Caco-2 (cell line): Measurements from ENCODE around the gene TMED4. TPM values are rescaled to one million over a fixed set of nuclear protein-coding genes. Genes with fewer than 3 reads are reported as not detected.
A peak's percentile ranks its signal among the peaks of the same experiment; 100 is the strongest.
"Not testable (repeated sequence)": the region's sequence is repeated elsewhere in the genome, so short reads cannot be mapped to it uniquely, and the experiment has no call there.

Experiments
- BruUV-seq: library from RNA; stranded (reverse); fragments of 400-500 nt; replicated peaks from 2 replicates; lab custom pipeline; 2021; lab: Mats Ljungman, UMichigan
- CTCF ChIA-PET: fragments of 300-600 bp; sonication (Branson Sonifier 250); formaldehyde crosslinking; loops from one replicate; lab custom pipeline; 2022; ENCODE audit warnings: antibody characterized with exemption; lab: Charles Lee
- POLR2A ChIA-PET: fragments of 300-600 bp; sonication (Branson Sonifier 250); formaldehyde crosslinking; loops from one replicate; lab custom pipeline; 2022; ENCODE audit warnings: antibody characterized with exemption; lab: Charles Lee
- DNase-seq, 2 experiments: peaks; one replicate each; pipeline versions ENCODE4 v3.0.0 to v3.0.0-alpha.2; 2020 to 2022
- H3K27me3 ChIP-seq: replicated peaks from 2 replicates; pipeline ENCODE4 v1.6.0; 2011; ENCODE audit warnings: low read length; ENCODE audit not compliant: control insufficient read depth, insufficient read depth
- H3K36me3 ChIP-seq: 2 replicates; pipeline ENCODE4 v1.5.1; 2011; ENCODE audit warnings: low read length; ENCODE audit not compliant: control insufficient read depth, insufficient read depth
- H3K4me1 ChIP-seq: fragments of 250-450 bp; sonication (Bioruptor Pico); 2 replicates; pipeline ENCODE4 v1.5.1; 2020; ENCODE audit warnings: mild to moderate bottlenecking
- H3K4me3 ChIP-seq: 2 replicates; pipeline ENCODE4 v1.5.1; 2011; ENCODE audit warnings: low read depth, mild to moderate bottlenecking, control low read depth, low read length
- H3K9me3 ChIP-seq: fragments of 250-450 bp; sonication (Bioruptor Pico); 2 replicates; pipeline ENCODE4 v1.5.1; 2020; ENCODE audit warnings: mild to moderate bottlenecking, moderate library complexity
- H3K27ac Mint-ChIP-seq: one replicate; pipeline ENCODE4 v1.8.0; 2022; ENCODE audit warnings: mixed read lengths; ENCODE audit not compliant: unreplicated experiment
- H3K27me3 Mint-ChIP-seq: one replicate; pipeline ENCODE4 v1.8.0; 2022; ENCODE audit warnings: mixed read lengths; ENCODE audit not compliant: insufficient read depth, unreplicated experiment
- H3K36me3 Mint-ChIP-seq: one replicate; pipeline ENCODE4 v1.8.0; 2022; ENCODE audit warnings: mild to moderate bottlenecking, mixed read lengths; ENCODE audit not compliant: insufficient read depth, unreplicated experiment
- H3K4me1 Mint-ChIP-seq: one replicate; pipeline ENCODE4 v1.8.0; 2022; ENCODE audit warnings: low read depth, mixed read lengths; ENCODE audit not compliant: unreplicated experiment
- H3K4me3 Mint-ChIP-seq: one replicate; pipeline ENCODE4 v1.8.0; 2022; ENCODE audit warnings: mild to moderate bottlenecking, moderate library complexity, mixed read lengths; ENCODE audit not compliant: unreplicated experiment
- H3K9me3 Mint-ChIP-seq: one replicate; pipeline ENCODE4 v1.8.0; 2022; ENCODE audit warnings: mixed read lengths; ENCODE audit not compliant: unreplicated experiment
- intact Hi-C: fragments of 100-400 bp; cut with micrococcal nuclease; formaldehyde crosslinking; loops from one replicate; pipeline ENCODE4 v1.10.0; 2022; ENCODE audit not compliant: unreplicated experiment
- total RNA-seq: library from RNA; stranded (reverse); gene quantifications from 2 replicates; pipeline ENCODE4 v1.2.3, GENCODE V29; 2022
- TF ChIP-seq, protein P1 (sequence below), 2 experiments: fragments of 200-600 bp in 1 of 2; IDR thresholded peaks; 1 replicate in 1 of 2; 2 replicates in 1 of 2; pipeline versions ENCODE4 v1.5.1 to v1.8.0; 2011 to 2022; ENCODE audit warnings: antibody characterized with exemption in 1 of 2, control low read depth in 1 of 2, inconsistent platforms in 1 of 2, low read depth in 1 of 2, low read length in 1 of 2, mild to moderate bottlenecking in 1 of 2, moderate library complexity in 1 of 2; ENCODE audit not compliant: insufficient read depth in 1 of 2, severe bottlenecking in 1 of 2, unreplicated experiment in 1 of 2

Gene TMED4
- total RNA-seq, 1 experiment from 2014 or later: 96.6 TPM

DNA sequence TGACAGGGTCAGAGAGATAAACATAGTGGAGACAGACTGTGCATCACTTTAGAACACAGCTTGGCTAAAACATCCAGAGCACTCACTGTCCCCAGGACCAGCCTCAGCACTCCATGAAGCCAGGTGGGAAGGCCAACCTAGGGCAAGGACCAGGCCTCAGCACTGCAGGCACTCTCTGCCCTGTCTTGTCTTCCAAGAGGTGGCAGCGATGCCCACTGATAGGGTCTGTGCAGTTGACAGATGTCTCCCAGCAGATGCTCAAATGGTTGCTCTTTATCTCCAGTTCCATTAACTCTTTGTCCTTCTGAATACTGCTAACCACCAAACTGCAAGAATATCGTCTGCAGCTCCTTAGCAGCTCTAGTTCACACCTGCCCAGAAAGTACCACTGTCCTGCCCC lies 17.4 kb downstream of the TMED4 start:
- TF ChIP-seq, protein P1, sequence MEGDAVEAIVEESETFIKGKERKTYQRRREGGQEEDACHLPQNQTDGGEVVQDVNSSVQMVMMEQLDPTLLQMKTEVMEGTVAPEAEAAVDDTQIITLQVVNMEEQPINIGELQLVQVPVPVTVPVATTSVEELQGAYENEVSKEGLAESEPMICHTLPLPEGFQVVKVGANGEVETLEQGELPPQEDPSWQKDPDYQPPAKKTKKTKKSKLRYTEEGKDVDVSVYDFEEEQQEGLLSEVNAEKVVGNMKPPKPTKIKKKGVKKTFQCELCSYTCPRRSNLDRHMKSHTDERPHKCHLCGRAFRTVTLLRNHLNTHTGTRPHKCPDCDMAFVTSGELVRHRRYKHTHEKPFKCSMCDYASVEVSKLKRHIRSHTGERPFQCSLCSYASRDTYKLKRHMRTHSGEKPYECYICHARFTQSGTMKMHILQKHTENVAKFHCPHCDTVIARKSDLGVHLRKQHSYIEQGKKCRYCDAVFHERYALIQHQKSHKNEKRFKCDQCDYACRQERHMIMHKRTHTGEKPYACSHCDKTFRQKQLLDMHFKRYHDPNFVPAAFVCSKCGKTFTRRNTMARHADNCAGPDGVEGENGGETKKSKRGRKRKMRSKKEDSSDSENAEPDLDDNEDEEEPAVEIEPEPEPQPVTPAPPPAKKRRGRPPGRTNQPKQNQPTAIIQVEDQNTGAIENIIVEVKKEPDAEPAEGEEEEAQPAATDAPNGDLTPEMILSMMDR (IDR thresholded peaks at IDR 0.05; ENCODE audit: insufficient read depth in 1 of 2, low read depth in 1 of 2, low read length in 1 of 2, severe bottlenecking in 1 of 2, unreplicated experiment in 1 of 2): no peak
- no TSS peak for BruUV-seq
- Mint-ChIP-seq H3K9me3 (no peaks in the 10 kb centered on the region), H3K4me3 (no peak overlapping the region), H3K27ac (peak overlapping the region; percentile 86), H3K4me1 (peaks cover 20% of the 10 kb centered on the region), H3K27me3 (no peaks in the 10 kb centered on the region), H3K36me3 (peaks cover 72% of the 10 kb centered on the region)
- H3K9me3 ChIP-seq: no peaks in the 10 kb centered on the region
- H3K27me3 ChIP-seq: no peaks in the 10 kb centered on the region
- no peak for DNase-seq
- ChIA-PET CTCF (interaction anchor here (0.6 to 2.5 kb wide), 4 partner anchors 8 to 216 kb away, joined by 3 to 10 read pairs (median 8); partner anchors contain the start of genes DDX56 and NUDCD3), POLR2A (interaction anchor here (0.8 to 1.2 kb wide), 4 partner anchors 9 to 547 kb away, joined by 3 to 7 read pairs (median 4); partner anchors contain the start of gene DDX56)
- peaks cover 17% of the 10 kb centered on the region for H3K36me3 ChIP-seq
- intact Hi-C loops: loop anchor here (1.0 kb wide), 1 partner anchor 74 kb away; the partner anchor contains the start of gene NUDCD3
- H3K4me3 ChIP-seq: no peak overlapping the region
- H3K4me1 ChIP-seq: peaks cover 27% of the 10 kb centered on the region

DNA sequence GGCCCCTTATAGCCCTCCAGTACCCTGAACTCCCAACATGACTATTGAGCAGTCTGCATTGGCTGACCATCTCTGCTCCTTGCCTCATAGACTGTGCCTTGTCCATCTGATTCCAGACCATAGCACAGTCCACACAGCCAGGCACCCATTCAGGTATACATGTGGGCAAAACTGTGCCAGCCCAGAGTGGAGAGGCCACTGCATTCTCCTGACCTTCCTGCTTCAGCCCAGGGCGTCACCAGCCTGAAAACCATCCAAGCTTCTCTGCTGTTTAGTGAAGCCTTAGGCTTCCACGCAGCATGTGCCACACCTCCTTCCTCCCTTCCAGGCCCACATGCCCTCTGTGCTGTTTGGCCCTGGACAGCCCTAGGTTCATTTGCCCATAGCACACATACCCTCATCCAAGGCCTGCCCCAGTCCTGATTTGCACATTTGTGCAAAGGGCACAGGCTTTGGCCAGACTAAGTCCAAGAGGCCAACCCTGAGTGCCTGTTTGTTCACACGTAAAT lies 18.8 kb downstream of the TMED4 start:
- no peak for DNase-seq
- H3K27me3 Mint-ChIP-seq: no peaks in the 10 kb centered on the region
- TF ChIP-seq, protein P1 (IDR thresholded peaks at IDR 0.05; ENCODE audit: insufficient read depth in 1 of 2, low read depth in 1 of 2, low read length in 1 of 2, severe bottlenecking in 1 of 2, unreplicated experiment in 1 of 2): no peak
- intact Hi-C loops: no loop called here
- H3K36me3 Mint-ChIP-seq: peaks cover 59% of the 10 kb centered on the region
- H3K9me3 Mint-ChIP-seq: no peaks in the 10 kb centered on the region
- peak overlapping the region; percentile 19 for H3K4me3 Mint-ChIP-seq
- Histone ChIP-seq H3K36me3 (peaks cover 14% of the 10 kb centered on the region), H3K27me3 (no peaks in the 10 kb centered on the region), H3K4me1 (peaks cover 27% of the 10 kb centered on the region), H3K4me3 (no peak overlapping the region), H3K9me3 (no peaks in the 10 kb centered on the region)
- BruUV-seq: no TSS peak
- POLR2A ChIA-PET: no interaction called here
- H3K27ac Mint-ChIP-seq: peak overlapping the region; percentile 86
- peaks cover 20% of the 10 kb centered on the region for H3K4me1 Mint-ChIP-seq
- CTCF ChIA-PET: no interaction called here

DNA sequence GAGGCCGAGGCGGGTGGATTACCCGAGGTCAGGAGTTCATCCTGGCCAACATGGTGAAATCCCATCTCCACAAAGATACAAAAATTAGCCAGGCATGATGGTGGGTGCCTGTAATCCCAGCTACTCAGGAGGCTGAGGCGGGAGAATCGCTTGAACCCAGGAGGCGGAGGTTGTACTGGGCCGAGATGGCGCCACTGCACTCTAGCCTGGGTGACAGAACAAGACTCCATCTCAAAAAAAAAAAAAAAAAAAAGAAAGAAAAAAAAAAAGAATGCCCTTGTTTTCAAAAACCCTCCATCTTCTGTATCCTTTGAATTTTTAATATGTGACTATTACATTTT lies 19.4 kb downstream of the TMED4 start:
- TSS peak; percentile 15 for BruUV-seq
- Mint-ChIP-seq H3K36me3 (peaks cover 54% of the 10 kb centered on the region), H3K4me1 (peaks cover 20% of the 10 kb centered on the region)
- CTCF ChIA-PET: interaction anchor here (0.6 to 0.9 kb wide), 2 partner anchors 11 to 342 kb away, joined by 3 read pairs; no protein-coding TSS in a partner anchor
- H3K27me3 Mint-ChIP-seq, DNase-seq, H3K27ac Mint-ChIP-seq, H3K4me3 ChIP-seq, H3K4me3 Mint-ChIP-seq, intact Hi-C loops, H3K9me3 ChIP-seq, H3K9me3 Mint-ChIP-seq, H3K27me3 ChIP-seq: not testable (repeated sequence)
- POLR2A ChIA-PET: interaction anchor here (1.8 kb wide), 1 partner anchor 11 kb away, joined by 10 read pairs; the partner anchor contains the start of gene DDX56
- Histone ChIP-seq H3K36me3 (peaks cover 11% of the 10 kb centered on the region), H3K4me1 (peaks cover 27% of the 10 kb centered on the region)
